H1 (cell line): ENCODE data around the gene UVSSA. TPM values are rescaled to one million over a fixed set of nuclear protein-coding genes. Genes with fewer than 3 reads are reported as not detected.

Experiments used
- CTCF ChIA-PET: fragments of 300-600 bp; sonication (Branson Sonifier 250); formaldehyde crosslinking; loops from one replicate; lab custom pipeline; 2021; ENCODE audit not compliant: partially characterized antibody; lab: Charles Lee
- POLR2A ChIA-PET: fragments of 300-600 bp; sonication (Branson Sonifier 250); formaldehyde crosslinking; loops from one replicate; lab custom pipeline; 2021; ENCODE audit warnings: inconsistent platforms; ENCODE audit not compliant: partially characterized antibody; lab: Charles Lee
- DNase-seq, 2 experiments: peaks; one replicate each; pipeline versions ENCODE4 v3.0.0 to v3.0.0-alpha.2; 2010 to 2022; ENCODE audit warnings: low spot score in 2 of 2, low read depth in 1 of 2, mixed read lengths in 1 of 2
- FAIRE-seq: peaks from 2 replicates; lab custom pipeline; 2011; peaks lifted over from hg19 to GRCh38; lab: Jason Lieb, UNC
- H2AFZ ChIP-seq: 2 replicates; pipeline ENCODE4 v1.8.1; 2012; ENCODE audit warnings: low read length, inconsistent platforms
- H2AK5ac ChIP-seq: 2 replicates; pipeline ENCODE4 v1.6.1; 2013; ENCODE audit warnings: low read depth, low read length
- H2BK120ac ChIP-seq: replicated peaks from 2 replicates; pipeline ENCODE3; 2013; ENCODE audit warnings: low read depth, low read length, inconsistent platforms
- H2BK12ac ChIP-seq: 2 replicates; pipeline ENCODE4 v1.6.1; 2013; ENCODE audit warnings: low read depth, low read length
- H2BK15ac ChIP-seq: 2 replicates; pipeline ENCODE4 v1.6.1; 2013; ENCODE audit warnings: low read length
- H2BK20ac ChIP-seq: 2 replicates; pipeline ENCODE4 v1.6.1; 2013; ENCODE audit warnings: low read length
- H2BK5ac ChIP-seq: 2 replicates; pipeline ENCODE4 v1.6.1; 2013; ENCODE audit warnings: low read depth, low read length
- H3K14ac ChIP-seq: 2 replicates; pipeline ENCODE4 v1.6.1; 2013; ENCODE audit warnings: inconsistent platforms; ENCODE audit not compliant: insufficient read length
- H3K18ac ChIP-seq: 2 replicates; pipeline ENCODE4 v1.6.1; 2013; ENCODE audit warnings: low read length; ENCODE audit errors: extremely low read depth
- H3K23ac ChIP-seq: 2 replicates; pipeline ENCODE4 v1.6.1; 2013; ENCODE audit warnings: inconsistent platforms; ENCODE audit not compliant: insufficient read length
- H3K23me2 ChIP-seq: 2 replicates; pipeline ENCODE4 v1.6.1; 2013; ENCODE audit warnings: low read depth, low read length
- H3K27ac ChIP-seq: 2 replicates; pipeline ENCODE4 v1.6.1; 2011; ENCODE audit warnings: low read depth, low read length, inconsistent platforms
- H3K27me3 ChIP-seq, 4 experiments: replicated peaks in 1 of 4; 1 replicate in 1 of 4; 2 replicates in 3 of 4; pipeline versions ENCODE4 v1.6.1 to v1.8.1; 2011 to 2013; ENCODE audit warnings: low read length in 3 of 4, mild to moderate bottlenecking in 3 of 4, inconsistent platforms in 2 of 4, mixed read lengths in 2 of 4, moderate library complexity in 1 of 4; ENCODE audit not compliant: control insufficient read depth in 3 of 4, insufficient read depth in 3 of 4; ENCODE audit errors: extremely low read depth in 1 of 4
- H3K36me3 ChIP-seq, 4 experiments: 2 replicates each; pipeline versions ENCODE4 v1.6.1 to v1.8.1; 2011 to 2013; ENCODE audit warnings: mild to moderate bottlenecking in 4 of 4, low read length in 3 of 4, moderate library complexity in 2 of 4, control low read depth in 1 of 4, inconsistent platforms in 1 of 4; ENCODE audit not compliant: insufficient read depth in 4 of 4, control insufficient read depth in 2 of 4
- H3K4ac ChIP-seq: replicated peaks from 2 replicates; pipeline ENCODE3; 2013; ENCODE audit warnings: low read length, low read depth, mixed read lengths, inconsistent platforms; ENCODE audit not compliant: insufficient read length
- H3K4me1 ChIP-seq, 4 experiments: replicated peaks in 1 of 4; 1 replicate in 1 of 4; 2 replicates in 3 of 4; pipeline versions ENCODE4 v1.6.1 to v1.8.1; 2011 to 2013; ENCODE audit warnings: low read length in 3 of 4, inconsistent platforms in 2 of 4, mixed read lengths in 1 of 4; ENCODE audit not compliant: insufficient read depth in 4 of 4, control insufficient read depth in 3 of 4
- H3K4me2 ChIP-seq, 2 experiments: 2 replicates each; pipeline versions ENCODE4 v1.6.1 to v1.8.1; 2011 to 2013; ENCODE audit warnings: low read depth in 2 of 2, low read length in 2 of 2, control low read depth in 1 of 2, inconsistent platforms in 1 of 2, mild to moderate bottlenecking in 1 of 2; ENCODE audit not compliant: insufficient read depth in 1 of 2
- H3K4me3 ChIP-seq, 4 experiments: fragments of 200-600, 300-600 bp in 1 of 4; sonication (generic), shearing (Covaris generic), sonication (Bioruptor Twin) in 1 of 4; 2 replicates each; pipeline versions ENCODE4 v1.5.1 to v1.8.1; 2011 to 2016; ENCODE audit warnings: low read length in 4 of 4, low read depth in 3 of 4, control low read depth in 2 of 4, inconsistent platforms in 2 of 4, mild to moderate bottlenecking in 2 of 4, mixed read lengths in 1 of 4, moderate library complexity in 1 of 4; ENCODE audit not compliant: insufficient read depth in 2 of 4; ENCODE audit errors: extremely low read depth in 1 of 4
- H3K56ac ChIP-seq: replicated peaks from 2 replicates; pipeline ENCODE3; 2013; ENCODE audit warnings: low read depth, mild to moderate bottlenecking, mixed read lengths, low read length, inconsistent platforms; ENCODE audit not compliant: insufficient read length
- H3K79me1 ChIP-seq: 2 replicates; pipeline ENCODE4 v1.6.1; 2013; ENCODE audit warnings: low read depth, low read length, control low read depth
- H3K79me2 ChIP-seq, 2 experiments: 2 replicates each; pipeline versions ENCODE4 v1.6.1 to v1.8.1; 2012 to 2013; ENCODE audit warnings: low read length in 2 of 2, mild to moderate bottlenecking in 2 of 2, inconsistent platforms in 1 of 2; ENCODE audit not compliant: insufficient read depth in 2 of 2, control insufficient read depth in 1 of 2
- H3K9ac ChIP-seq, 4 experiments: replicated peaks in 1 of 4; 1 replicate in 1 of 4; 2 replicates in 3 of 4; pipeline versions ENCODE4 v1.6.1 to v1.8.1; 2011 to 2013; ENCODE audit warnings: low read depth in 3 of 4, low read length in 3 of 4, control low read depth in 2 of 4, mild to moderate bottlenecking in 2 of 4, moderate library complexity in 2 of 4, inconsistent platforms in 1 of 4; ENCODE audit errors: extremely low read depth in 1 of 4
- H3K9me3 ChIP-seq, 2 experiments: 2 replicates each; pipeline versions ENCODE4 v1.6.1 to v1.8.1; 2012 to 2013; ENCODE audit warnings: mild to moderate bottlenecking in 2 of 2, moderate library complexity in 2 of 2, control low read depth in 1 of 2, inconsistent platforms in 1 of 2, low read depth in 1 of 2, low read length in 1 of 2, mixed read lengths in 1 of 2; ENCODE audit not compliant: insufficient read depth in 2 of 2
- H4K20me1 ChIP-seq, 2 experiments: replicated peaks in 1 of 2; 2 replicates each; pipeline versions ENCODE3 to v1.8.1; 2011 to 2013; ENCODE audit warnings: inconsistent platforms in 2 of 2, low read length in 2 of 2, mild to moderate bottlenecking in 1 of 2; ENCODE audit not compliant: insufficient read depth in 2 of 2, control insufficient read depth in 1 of 2
- H4K5ac ChIP-seq: 2 replicates; pipeline ENCODE4 v1.6.1; 2013; ENCODE audit warnings: low read length, low read depth, mixed read lengths, inconsistent platforms; ENCODE audit not compliant: insufficient read length
- H4K8ac ChIP-seq: 2 replicates; pipeline ENCODE4 v1.8.0; 2013; ENCODE audit warnings: mild to moderate bottlenecking, moderate library complexity, low read length, inconsistent platforms; ENCODE audit not compliant: insufficient read depth; ENCODE audit errors: extremely low read depth
- H4K91ac ChIP-seq: replicated peaks from 2 replicates; pipeline ENCODE3; 2013; ENCODE audit warnings: low read length, mixed read lengths, inconsistent platforms; ENCODE audit not compliant: insufficient read length
- CEBPB ChIP-seq: IDR thresholded peaks from 2 replicates; pipeline ENCODE4 v1.6.1; 2012; ENCODE audit warnings: low read depth, low read length
- CHD1 ChIP-seq: IDR thresholded peaks from 2 replicates; pipeline ENCODE4 v1.6.1; 2012; ENCODE audit warnings: low read depth, low read length, improper control_type of control experiment
- CREB1 ChIP-seq: IDR thresholded peaks from 2 replicates; pipeline ENCODE4 v1.6.1; 2012; ENCODE audit warnings: inconsistent platforms
- CTBP2 ChIP-seq: IDR thresholded peaks from 2 replicates; pipeline ENCODE4 v1.7.0; 2011; ENCODE audit warnings: borderline replicate concordance, mild to moderate bottlenecking, moderate library complexity, mixed read lengths, low read length; ENCODE audit not compliant: insufficient read depth, insufficient read length
- KDM4A ChIP-seq: IDR thresholded peaks from one replicate; pipeline ENCODE4 v1.7.1; 2012; ENCODE audit warnings: low read depth, mild to moderate bottlenecking, moderate library complexity, low read length, inconsistent platforms; ENCODE audit not compliant: severe bottlenecking
- MAFK ChIP-seq: IDR thresholded peaks from 2 replicates; pipeline ENCODE4 v1.6.1; 2012; ENCODE audit warnings: low read depth, mild to moderate bottlenecking, improper control_type of control experiment, low read length
- RBBP5 ChIP-seq: IDR thresholded peaks from 2 replicates; pipeline ENCODE4 v1.7.1; 2012; ENCODE audit warnings: low read depth, mild to moderate bottlenecking, inconsistent platforms, low read length, moderate library complexity, borderline replicate concordance
- SP1 ChIP-seq: IDR thresholded peaks from 2 replicates; pipeline ENCODE4 v1.6.1; 2011; ENCODE audit warnings: low read depth, low read length
- SP4 ChIP-seq: IDR thresholded peaks from 2 replicates; pipeline ENCODE4 v1.6.1; 2012; ENCODE audit warnings: low read length, inconsistent platforms
- SRF ChIP-seq: IDR thresholded peaks from 2 replicates; pipeline ENCODE4 v1.6.1; 2011; ENCODE audit warnings: mild to moderate bottlenecking, low read depth, low read length, moderate library complexity
- TAF1 ChIP-seq: IDR thresholded peaks from 2 replicates; pipeline ENCODE4 v1.6.1; 2011; ENCODE audit warnings: mild to moderate bottlenecking, low read depth, low read length
- USF2 ChIP-seq: IDR thresholded peaks from 2 replicates; pipeline ENCODE4 v1.6.1; 2011; ENCODE audit warnings: low read length, improper control_type of control experiment
- YY1 ChIP-seq: IDR thresholded peaks from 2 replicates; pipeline ENCODE4 v1.6.1; 2011; ENCODE audit warnings: low read depth, mild to moderate bottlenecking, low read length
- WGBS, 2 experiments: shearing (Covaris generic) in 1 of 2; methylation state at CpG; one replicate each; pipeline versions ENCODE4 v1.1.6 to v1.1.7; 2013 to 2015; ENCODE audit warnings: low lambda C conversion rate in 2 of 2, mixed read lengths in 2 of 2, inconsistent platforms in 1 of 2, low coverage in 1 of 2, missing lambda C conversion rate in 1 of 2; ENCODE audit not compliant: insufficient replicate concordance in 2 of 2, insufficient coverage in 1 of 2, insufficient read length in 1 of 2; ENCODE audit errors: extremely low coverage in 1 of 2, missing lambda C conversion rate in 1 of 2; 5-methylcytosine and 5-hydroxymethylcytosine counted together
- polyA plus RNA-seq, 7 experiments: library from polyadenylated mRNA; depleted of rRNA in 3 of 7; stranded (reverse) in 5 of 7; unstranded in 2 of 7; fragments of >200 nt in 5 of 7; fragments of 200-250 nt in 2 of 7; gene quantifications; 1 replicate in 5 of 7; 2 replicates in 1 of 7; 4 replicates in 1 of 7; pipeline versions ENCODE4 v1.2.1 to v1.2.3, GENCODE V29; 2011 to 2013; ENCODE audit warnings: missing spikeins in 2 of 7, mixed read lengths in 2 of 7
- total RNA-seq: library from RNA; stranded (reverse); fragmentation: NEBNext Ultra II Directional; extraction: Animal tissue kit (Norgen Biotek cat#: 25700); gene quantifications from 2 replicates; pipeline ENCODE4 v1.2.1, GENCODE V29; 2021

UVSSA gene
- total and polyA plus RNA-seq, 2 of the 8 experiments (the other 6 are each of a cell fraction or from before 2014, with no cell fraction given) = 14.5 to 19.4 TPM

GRCh38 chr4:1418494-1419285 lies 71.7 kb downstream of the UVSSA start:
- no peak overlapping the region for H3K27ac ChIP-seq
- CTCF ChIA-PET = no interaction called here
- TF ChIP-seq TAF1 (no peak), CEBPB (no peak), KDM4A (no peak), RBBP5 (no peak), YY1 (no peak), MAFK (no peak), SP4 (no peak), CTBP2 (no peak), USF2 (no peak), CREB1 (no peak), SRF (no peak), CHD1 (no peak), SP1 (no peak)

More at GRCh38 chr4:1418494-1419285, 71.7 kb downstream of the UVSSA start:
- Histone ChIP-seq H3K18ac (no peak overlapping the region), H4K5ac (no peak overlapping the region), H3K36me3 (no peaks in the 10 kb centered on the region), H3K23me2 (no peaks in the 10 kb centered on the region; the same call in 1 of the 2 replicates), H2BK15ac (no peak overlapping the region), H2AFZ (no peak overlapping the region), H3K9me3 (no peaks in the 10 kb centered on the region), H3K4me2 (no peak overlapping the region), H3K14ac (no peak overlapping the region), H3K79me2 (no peaks in the 10 kb centered on the region), H3K4me1 (peaks cover 0 to 10% (median 2%) of the 10 kb centered on the region in 4 experiments; a peak in 4 of 7 replicates), H3K56ac (no peak overlapping the region), H4K91ac (peak overlapping the region; percentile 30), H2BK12ac (no peak overlapping the region), H2BK5ac (no peak overlapping the region), H2BK20ac (no peak overlapping the region), H3K4ac (no peak overlapping the region), H3K79me1 (no peaks in the 10 kb centered on the region), H3K27me3 (peaks cover 0 to 6% (median 3%) of the 10 kb centered on the region in 4 experiments; a peak in 6 of 7 replicates), H2BK120ac (no peak overlapping the region), H3K9ac (no peak overlapping the region), H3K4me3 (no peak overlapping the region), H3K23ac (no peak overlapping the region), H4K8ac (no peak overlapping the region), H2AK5ac (no peak overlapping the region), H4K20me1 (peaks cover 0 to 4% of the 10 kb centered on the region in 2 experiments)
- POLR2A ChIA-PET = no interaction called here
- DNase-seq (peak in 1 of 2 experiments; percentile 17), FAIRE-seq (no peak)
- 90% methylated on average over 17 of the region's 17 CpGs; no CpG with 5 or more reads in 1 of the 2 experiments for WGBS, 2 experiments
